ENCODE data around the gene KSR2. TPM values are rescaled to one million over a fixed set of nuclear protein-coding genes. Genes with fewer than 3 reads are reported as not detected.

KSR2 gene
- total and polyA plus RNA-seq, 2 of the 13 experiments (the other 11 are each of a cell fraction or from before 2014, with no cell fraction given), result 0.02 TPM; not detected in 1

GRCh38 chr12:117564881-117565280 lies 403.9 kb downstream of the KSR2 start:
- BruUV-seq (replicated peaks), result no TSS peak
- DNase-seq (ENCODE audit: low spot score) (no peak), ATAC-seq (no peak), FAIRE-seq (no peak)
- Histone ChIP-seq H3K36me3 (replicated peaks in 1 of 2; ENCODE audit: control insufficient read depth in 1 of 2, insufficient read depth in 2 of 2, low read length in 2 of 2) (no peaks in the 10 kb centered on the region), H3K79me2 (ENCODE audit: insufficient read depth, low read length) (no peaks in the 10 kb centered on the region), H3K9me3 (ENCODE audit: low read length) (no peaks in the 10 kb centered on the region), H3K27ac (ENCODE audit: extremely low read length, insufficient read depth, low read length) (no peak overlapping the region), H4K20me1 (ENCODE audit: insufficient read depth, low read length) (no peaks in the 10 kb centered on the region), H3K27me3 (ENCODE audit: control insufficient read depth in 1 of 2, insufficient read depth in 2 of 2, low read length in 2 of 2) (peaks cover 0 to 8% of the 10 kb centered on the region in 2 experiments; a peak in 1 of 5 replicates), H3K4me1 (ENCODE audit: insufficient read depth, low read length) (no peaks in the 10 kb centered on the region), H3K4me2 (ENCODE audit: low read depth, low read length) (no peak overlapping the region), H2AFZ (ENCODE audit: low read length) (no peak overlapping the region), H3K4me3 (replicated peaks in 1 of 3; ENCODE audit: insufficient read depth in 1 of 3, low read depth in 2 of 3, low read length in 3 of 3) (no peak overlapping the region), H3K9ac (ENCODE audit: insufficient read depth, low read depth, low read length) (no peak overlapping the region)
- intact Hi-C loops (cut with micrococcal nuclease; ENCODE audit: unreplicated experiment), result no loop called here
- in situ Hi-C loops (cut with HindIII; ENCODE audit: extremely low pct_ligation_motif_present, low pct_unique_long_range_greater_than_20kb), result no loop called here
- ChIA-PET CTCF (ENCODE audit: low intra/inter-chr PET ratio, low total read pairs) (no interaction called here), POLR2A (no interaction called here)
- 36% methylated on average over 9 of the region's 9 CpGs for WGBS (ENCODE audit: low lambda C conversion rate)
- TF ChIP-seq ISX (CRISPR knock-in tag; conservative IDR thresholded peaks at IDR 0.05), result no peak
- no peak for TF ChIP-seq FOXO4 (CRISPR knock-in tag; conservative IDR thresholded peaks at IDR 0.05)
- no peak for TF ChIP-seq KLF15 (CRISPR knock-in tag; IDR thresholded peaks at IDR 0.05; ENCODE audit: borderline replicate concordance)
- no peak for TF ChIP-seq RERE (CRISPR knock-in tag; IDR thresholded peaks at IDR 0.05; ENCODE audit: low read depth)
- no peak for TF ChIP-seq ZNF430 (CRISPR knock-in tag; IDR thresholded peaks at IDR 0.05)
- no peak for TF ChIP-seq ZGPAT (CRISPR knock-in tag; IDR thresholded peaks at IDR 0.05)
- TF ChIP-seq ZNF260 (CRISPR knock-in tag; IDR thresholded peaks at IDR 0.05; ENCODE audit: borderline replicate concordance, low read depth), result no peak
- no peak for TF ChIP-seq MZF1 (CRISPR knock-in tag; IDR thresholded peaks at IDR 0.05; ENCODE audit: borderline replicate concordance)
- no peak for TF ChIP-seq TFDP1 (CRISPR knock-in tag; IDR thresholded peaks at IDR 0.05; ENCODE audit: borderline replicate concordance)
- TF ChIP-seq MED8 (CRISPR knock-in tag; IDR thresholded peaks at IDR 0.05; ENCODE audit: insufficient replicate concordance), result no peak

All from HepG2 (cell line).